ENCODE data around the gene EEIG1.

EEIG1 gene

GRCh38 chr9:127979015-127979332 lies 1.8 kb downstream of the EEIG1 start:
- Histone ChIP-seq H3K79me2 (ENCODE audit: insufficient read depth, low read length) (peaks cover 68% of the 10 kb centered on the region), H3K27ac (ENCODE audit: low read depth, low read length) (peak overlapping the region; percentile 97), H2AFZ (ENCODE audit: low read depth, low read length, severe bottlenecking) (no peak overlapping the region), H3K9me3 (ENCODE audit: insufficient read depth, low read length) (no peaks in the 10 kb centered on the region), H3F3A (ENCODE audit: insufficient read depth) (peaks cover 72% of the 10 kb centered on the region), H4K20me1 (ENCODE audit: low read depth, low read length) (no peaks in the 10 kb centered on the region; the same call in 1 of the 2 replicates), H3K4me3 (ENCODE audit: insufficient read depth, low read length, poor library complexity, severe bottlenecking) (peak overlapping the region; percentile 95), H3K9me2 (replicated peaks; ENCODE audit: insufficient read depth, low read length) (no peaks in the 10 kb centered on the region), H3K4me2 (ENCODE audit: low read depth, low read length, poor library complexity, severe bottlenecking) (peak overlapping the region; percentile 92), H3K36me3 (ENCODE audit: low read length) (peaks cover 10% of the 10 kb centered on the region; the same call in 1 of the 2 replicates), H3K9ac (ENCODE audit: low read length) (peak overlapping the region; percentile 93), H3K27me3 (ENCODE audit: low read length) (no peaks in the 10 kb centered on the region)
- TF ChIP-seq EZH2phosphoT487 (conservative IDR thresholded peaks at IDR 0.05; ENCODE audit: low read length) (no peak), CTCF (IDR thresholded peaks at IDR 0.05; ENCODE audit: insufficient read depth, low read length, poor library complexity, severe bottlenecking) (no peak)

DNA sequence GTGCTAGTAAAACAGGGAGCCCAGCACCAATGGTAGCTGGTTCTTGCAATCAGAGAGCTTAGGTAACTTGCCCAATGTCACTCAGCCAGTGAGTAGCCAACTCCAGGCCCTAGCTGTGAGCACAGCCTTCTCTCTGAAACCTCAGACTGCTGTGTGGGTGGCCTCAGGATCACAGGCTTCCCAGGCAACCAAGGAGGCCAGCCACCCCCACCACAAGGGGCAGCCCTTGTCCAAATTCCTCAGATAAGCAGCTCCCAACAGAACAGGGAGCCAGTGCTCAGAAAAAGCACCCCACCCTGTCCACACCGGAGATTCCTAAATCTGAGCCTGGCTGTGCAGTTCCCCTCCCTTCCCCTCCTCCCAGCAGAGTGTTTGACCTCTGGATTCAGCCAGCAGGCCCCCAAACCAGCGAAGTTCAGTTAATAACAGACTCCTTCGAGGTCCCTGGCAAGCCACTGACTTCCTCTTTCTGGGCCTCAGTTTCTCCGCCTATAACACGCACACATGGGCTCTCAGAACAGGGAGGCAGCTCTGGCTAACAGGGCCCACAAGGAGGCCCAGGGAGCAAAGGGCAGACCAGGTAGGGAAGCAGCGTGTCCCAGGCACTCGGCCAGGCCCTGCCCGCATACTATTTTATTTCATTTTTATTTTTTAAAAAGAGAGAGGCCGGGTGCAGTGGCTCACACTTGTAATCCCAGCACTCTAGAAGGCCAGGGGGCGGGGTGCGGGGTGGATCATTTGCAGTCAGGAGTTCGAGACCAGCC lies 2.7 kb downstream of the EEIG1 start:
- Histone ChIP-seq H3K9me2 (replicated peaks; ENCODE audit: insufficient read depth, low read length) (no peaks in the 10 kb centered on the region), H3K27me3 (ENCODE audit: low read length) (no peaks in the 10 kb centered on the region), H3K36me3 (ENCODE audit: low read length) (peaks cover 10% of the 10 kb centered on the region; the same call in 1 of the 2 replicates), H3K4me3 (ENCODE audit: insufficient read depth, low read length, poor library complexity, severe bottlenecking) (peak overlapping the region; percentile 95), H3K4me2 (ENCODE audit: low read depth, low read length, poor library complexity, severe bottlenecking) (peak overlapping the region; percentile 92), H3K79me2 (ENCODE audit: insufficient read depth, low read length) (peaks cover 77% of the 10 kb centered on the region), H2AFZ (ENCODE audit: low read depth, low read length, severe bottlenecking) (no peak overlapping the region), H3K27ac (ENCODE audit: low read depth, low read length) (peak overlapping the region; percentile 97), H3F3A (ENCODE audit: insufficient read depth) (peaks cover 74% of the 10 kb centered on the region), H4K20me1 (ENCODE audit: low read depth, low read length) (no peaks in the 10 kb centered on the region; the same call in 1 of the 2 replicates), H3K9me3 (ENCODE audit: insufficient read depth, low read length) (no peaks in the 10 kb centered on the region), H3K9ac (ENCODE audit: low read length) (peak overlapping the region; percentile 93)
- TF ChIP-seq CTCF (IDR thresholded peaks at IDR 0.05; ENCODE audit: insufficient read depth, low read length, poor library complexity, severe bottlenecking) (no peak), EZH2phosphoT487 (conservative IDR thresholded peaks at IDR 0.05; ENCODE audit: low read length) (no peak)

- Histone ChIP-seq H3K9me3 (ENCODE audit: insufficient read depth, low read length) (no peaks in the 10 kb centered on the region), H2AFZ (ENCODE audit: low read depth, low read length, severe bottlenecking) (no peak overlapping the region), H4K20me1 (ENCODE audit: low read depth, low read length) (no peaks in the 10 kb centered on the region; the same call in 1 of the 2 replicates), H3K9ac (ENCODE audit: low read length) (peak overlapping the region; percentile 93), H3K79me2 (ENCODE audit: insufficient read depth, low read length) (peaks cover 80% of the 10 kb centered on the region), H3K4me3 (ENCODE audit: insufficient read depth, low read length, poor library complexity, severe bottlenecking) (peak overlapping the region; percentile 95), H3K9me2 (replicated peaks; ENCODE audit: insufficient read depth, low read length) (no peaks in the 10 kb centered on the region), H3K4me2 (ENCODE audit: low read depth, low read length, poor library complexity, severe bottlenecking) (peak overlapping the region; percentile 92), H3K27me3 (ENCODE audit: low read length) (no peaks in the 10 kb centered on the region), H3K36me3 (ENCODE audit: low read length) (peaks cover 10% of the 10 kb centered on the region; the same call in 1 of the 2 replicates), H3F3A (ENCODE audit: insufficient read depth) (peaks cover 74% of the 10 kb centered on the region), H3K27ac (ENCODE audit: low read depth, low read length) (peak overlapping the region; percentile 97)
- TF ChIP-seq CTCF (IDR thresholded peaks at IDR 0.05; ENCODE audit: insufficient read depth, low read length, poor library complexity, severe bottlenecking) (no peak), EZH2phosphoT487 (conservative IDR thresholded peaks at IDR 0.05; ENCODE audit: low read length) (no peak)
Observed at GRCh38 chr9:127977009-127977883, 3.5 kb downstream of the EEIG1 start.

Measured in SU-DHL-6 (cell line).